ENCODE data around the gene RGL2.

- TF ChIP-seq CTCF (IDR thresholded peaks at IDR 0.05) (no peak), EZH2 (IDR thresholded peaks at IDR 0.05; ENCODE audit: borderline replicate concordance, insufficient read depth, low read depth, low read length, poor library complexity, severe bottlenecking) (no peak)
Observed at GRCh38 chr6:33306356-33306755, 7.6 kb upstream of the RGL2 start.

All from B cell (primary cell).